ENCODE results near the gene TRA2A. TPM values are rescaled to one million over a fixed set of nuclear protein-coding genes. Genes with fewer than 3 reads are reported as not detected.
"Not testable (repeated sequence)": the region's sequence is repeated elsewhere in the genome, so short reads cannot be mapped to it uniquely, and the experiment has no call there.

The TRA2A gene
- total RNA-seq, 4 donors from 2014 or later, result 36.3 to 119 (median 45.2) TPM

- 97% methylated on average over 5 of the region's 5 CpGs for WGBS
- Histone ChIP-seq H3K4me3 (no peak overlapping the region), H3K27ac (no peak overlapping the region), H3K9me3 (no peaks in the 10 kb centered on the region), H3K4me1 (peaks cover 28% of the 10 kb centered on the region), H3K36me3 (no peaks in the 10 kb centered on the region), H3K27me3 (no peaks in the 10 kb centered on the region)
- DNase-seq (ENCODE audit: low spot score in 2 of 2), result no peak
- TF ChIP-seq POLR2AphosphoS5 (IDR thresholded peaks at IDR 0.05) (no peak), POLR2A (IDR thresholded peaks at IDR 0.05) (no peak), EP300 (IDR thresholded peaks at IDR 0.05) (no peak), CTCF (IDR thresholded peaks at IDR 0.05) (no peak)
Observed at GRCh38 chr7:23533238-23533604, 1.4 kb upstream of the TRA2A start.

DNA sequence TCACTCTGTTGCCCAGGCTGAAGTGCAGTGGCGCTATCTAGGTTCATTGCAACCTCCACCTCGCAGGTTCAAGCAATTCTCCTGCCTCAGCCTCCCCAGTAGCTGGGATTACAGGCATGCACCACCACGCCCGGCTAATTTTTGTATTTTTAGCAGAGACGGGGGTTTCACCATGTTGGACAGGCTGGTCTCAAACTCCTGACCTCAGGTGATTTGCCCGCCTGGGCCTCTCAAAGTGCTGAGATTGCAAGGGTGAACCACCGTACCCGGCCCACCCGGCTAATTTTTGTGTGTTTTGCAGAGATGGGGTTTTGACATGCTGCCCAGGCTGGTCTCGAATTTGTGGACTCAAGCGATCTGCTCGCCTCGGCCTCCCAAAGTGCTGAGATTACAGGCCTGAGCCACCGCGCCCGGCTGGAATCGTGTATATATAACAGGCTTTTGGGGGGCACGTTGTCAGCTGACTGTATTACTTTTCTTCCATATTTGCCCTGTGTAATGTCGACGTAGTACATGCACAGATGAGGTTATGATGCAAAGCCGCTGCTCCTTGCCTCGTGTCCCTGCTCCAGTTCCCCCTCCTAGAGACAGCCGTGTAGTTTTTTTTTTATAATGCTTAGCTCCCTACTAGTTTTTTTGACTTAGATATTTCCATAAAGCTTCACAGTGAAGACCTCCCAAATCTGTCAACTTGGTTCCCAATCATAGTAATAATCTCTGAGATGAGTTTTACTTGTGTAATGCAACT is 883 bp upstream of the TRA2A start:
- no peaks in the 10 kb centered on the region for H3K36me3 ChIP-seq
- peak in 1 of 2 donors; percentile 68 for DNase-seq (ENCODE audit: low spot score in 2 of 2)
- WGBS, result 93% methylated on average over 23 of the region's 23 CpGs

GRCh38 chr7:23531050-23531793 is 559 bp downstream of the TRA2A start:
- Histone ChIP-seq H3K4me3 (peak overlapping the region; percentile 61), H3K27me3 (no peaks in the 10 kb centered on the region), H3K9me3 (no peaks in the 10 kb centered on the region), H3K36me3 (no peaks in the 10 kb centered on the region), H3K27ac (peak overlapping the region; percentile 96), H3K4me1 (peaks cover 39% of the 10 kb centered on the region)
- under 1% methylated on average over 43 of the region's 55 CpGs for WGBS
- peak; percentile 73 to 82 for DNase-seq (ENCODE audit: low spot score in 2 of 2)
- no peak for TF ChIP-seq CTCF (IDR thresholded peaks at IDR 0.05)
- TF ChIP-seq POLR2AphosphoS5 (IDR thresholded peaks at IDR 0.05), result no peak
- no peak for TF ChIP-seq POLR2A (IDR thresholded peaks at IDR 0.05)
- TF ChIP-seq EP300 (IDR thresholded peaks at IDR 0.05), result no peak

More for the DNA sequence above, 883 bp upstream of the TRA2A start:
- TF ChIP-seq EP300 (IDR thresholded peaks at IDR 0.05) (no peak), CTCF (IDR thresholded peaks at IDR 0.05) (no peak), POLR2AphosphoS5 (IDR thresholded peaks at IDR 0.05) (no peak), POLR2A (IDR thresholded peaks at IDR 0.05) (no peak)
- peaks cover 34% of the 10 kb centered on the region for H3K4me1 ChIP-seq
- H3K27me3 ChIP-seq, result no peaks in the 10 kb centered on the region
- H3K27ac ChIP-seq, result peak overlapping the region; percentile 96
- peak overlapping the region; percentile 61 for H3K4me3 ChIP-seq
- H3K9me3 ChIP-seq, result no peaks in the 10 kb centered on the region

DNA sequence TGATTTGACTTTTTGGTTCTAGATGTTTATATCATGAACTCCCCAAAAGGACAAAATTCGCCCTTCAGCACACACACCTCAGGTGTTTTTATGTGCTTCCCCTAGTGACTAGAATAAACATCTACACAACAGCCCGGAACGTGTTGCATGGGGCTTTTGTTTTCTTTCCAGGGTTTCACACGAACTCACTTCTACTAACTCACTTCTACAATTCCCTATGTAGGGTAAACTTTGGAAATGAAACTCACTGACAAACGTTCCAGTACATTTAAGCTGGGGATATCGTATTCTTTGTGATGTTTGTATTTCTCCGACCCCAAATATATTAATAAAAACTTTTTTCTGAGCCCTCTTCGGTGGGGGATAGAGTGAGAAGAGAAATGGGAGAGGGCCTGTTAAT is 1.4 kb downstream of the TRA2A start:
- Histone ChIP-seq H3K27me3 (no peaks in the 10 kb centered on the region), H3K9me3 (no peaks in the 10 kb centered on the region), H3K36me3 (no peaks in the 10 kb centered on the region), H3K27ac (peak overlapping the region; percentile 96), H3K4me1 (peaks cover 46% of the 10 kb centered on the region), H3K4me3 (peak overlapping the region; percentile 61)
- TF ChIP-seq CTCF (IDR thresholded peaks at IDR 0.05) (no peak), EP300 (IDR thresholded peaks at IDR 0.05) (no peak), POLR2A (IDR thresholded peaks at IDR 0.05) (no peak), POLR2AphosphoS5 (IDR thresholded peaks at IDR 0.05) (no peak)
- DNase-seq (ENCODE audit: low spot score in 2 of 2), result no peak
- WGBS, result 5% methylated on average over 8 of the region's 8 CpGs

- WGBS, result 87% methylated on average over 18 of the region's 18 CpGs
- TF ChIP-seq POLR2A (IDR thresholded peaks at IDR 0.05), result no peak
- no peak for TF ChIP-seq EP300 (IDR thresholded peaks at IDR 0.05)
- no peak for TF ChIP-seq CTCF (IDR thresholded peaks at IDR 0.05)
- no peak for TF ChIP-seq POLR2AphosphoS5 (IDR thresholded peaks at IDR 0.05)
- DNase-seq (ENCODE audit: low spot score in 2 of 2), result no peak
- Histone ChIP-seq H3K36me3 (no peaks in the 10 kb centered on the region), H3K4me3 (peak overlapping the region; percentile 61), H3K9me3 (no peaks in the 10 kb centered on the region), H3K27ac (no peak overlapping the region), H3K27me3 (no peaks in the 10 kb centered on the region), H3K4me1 (peaks cover 47% of the 10 kb centered on the region)
Observed at GRCh38 chr7:23529262-23529859, 2.4 kb downstream of the TRA2A start.

GRCh38 chr7:23525611-23526010 is 6.2 kb downstream of the TRA2A start:
- H3K4me3 ChIP-seq; H3K27ac ChIP-seq; H3K9me3 ChIP-seq; H3K27me3 ChIP-seq; DNase-seq (ENCODE audit: low spot score in 2 of 2): not testable (repeated sequence)
- H3K36me3 ChIP-seq, result peaks cover 13% of the 10 kb centered on the region
- H3K4me1 ChIP-seq, result peaks cover 56% of the 10 kb centered on the region
- 93% methylated on average over 7 of the region's 7 CpGs for WGBS

All from suprapubic skin (tissue), 4 donors.